Adrenal gland (tissue), 5 donors: Measurements from ENCODE around the gene FAM186B.

Experiments used
- POLR2A ChIP-seq, 2 donors: fragments of 450-650 bp; IDR thresholded peaks; one replicate each; pipeline ENCODE4 v1.6.1; 2017; ENCODE audit warnings: antibody characterized with exemption in 2 of 2, mild to moderate bottlenecking in 2 of 2, moderate library complexity in 1 of 2
- TF ChIP-seq, protein P1 (sequence below), 6 experiments: fragments of 450-650 bp in 4 of 6; fragments of 200-600 bp in 2 of 6; sonication (generic) in 1 of 6; IDR thresholded peaks; 1 replicate in 5 of 6; 2 replicates in 1 of 6; pipeline versions ENCODE4 v1.5.1 to v1.8.0; 2016 to 2021; ENCODE audit warnings: antibody characterized with exemption in 6 of 6, mild to moderate bottlenecking in 2 of 6, moderate library complexity in 1 of 6
- donor health status: DM: no; HTN: no; CAD: no.

DNA sequence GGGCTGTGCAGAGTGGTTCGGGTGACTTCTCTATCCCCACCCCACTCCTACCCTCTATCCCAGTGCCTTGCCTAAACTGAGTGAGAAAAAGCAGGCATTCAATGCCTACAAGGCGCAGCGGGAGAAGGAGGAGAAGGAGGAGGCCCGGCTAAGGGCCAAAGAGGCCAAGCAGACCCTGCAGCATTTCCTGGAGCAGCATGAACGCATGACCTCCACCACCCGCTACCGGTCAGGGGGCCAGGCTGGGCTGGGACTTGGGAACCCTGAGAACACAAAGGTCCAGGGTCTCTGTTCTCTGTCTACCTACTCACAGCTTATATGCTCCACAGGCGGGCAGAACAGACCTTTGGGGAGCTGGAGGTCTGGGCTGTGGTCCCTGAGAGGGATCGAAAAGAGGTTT lies 29.6 kb upstream of the FAM186B start:
- no peak for TF ChIP-seq POLR2A (IDR thresholded peaks at IDR 0.05)
- TF ChIP-seq, protein P1, sequence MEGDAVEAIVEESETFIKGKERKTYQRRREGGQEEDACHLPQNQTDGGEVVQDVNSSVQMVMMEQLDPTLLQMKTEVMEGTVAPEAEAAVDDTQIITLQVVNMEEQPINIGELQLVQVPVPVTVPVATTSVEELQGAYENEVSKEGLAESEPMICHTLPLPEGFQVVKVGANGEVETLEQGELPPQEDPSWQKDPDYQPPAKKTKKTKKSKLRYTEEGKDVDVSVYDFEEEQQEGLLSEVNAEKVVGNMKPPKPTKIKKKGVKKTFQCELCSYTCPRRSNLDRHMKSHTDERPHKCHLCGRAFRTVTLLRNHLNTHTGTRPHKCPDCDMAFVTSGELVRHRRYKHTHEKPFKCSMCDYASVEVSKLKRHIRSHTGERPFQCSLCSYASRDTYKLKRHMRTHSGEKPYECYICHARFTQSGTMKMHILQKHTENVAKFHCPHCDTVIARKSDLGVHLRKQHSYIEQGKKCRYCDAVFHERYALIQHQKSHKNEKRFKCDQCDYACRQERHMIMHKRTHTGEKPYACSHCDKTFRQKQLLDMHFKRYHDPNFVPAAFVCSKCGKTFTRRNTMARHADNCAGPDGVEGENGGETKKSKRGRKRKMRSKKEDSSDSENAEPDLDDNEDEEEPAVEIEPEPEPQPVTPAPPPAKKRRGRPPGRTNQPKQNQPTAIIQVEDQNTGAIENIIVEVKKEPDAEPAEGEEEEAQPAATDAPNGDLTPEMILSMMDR (IDR thresholded peaks at IDR 0.05): no peak
